Body of pancreas (tissue), 4 donors: ENCODE data around the gene BTNL2.

Source experiments
- CTCF ChIP-seq, 7 experiments: fragments of 450-650 bp in 4 of 7; fragments of 200-600 bp in 3 of 7; sonication (generic) in 3 of 7; IDR thresholded peaks; one replicate each; pipeline ENCODE4 v1.5.1; 2016 to 2019; ENCODE audit warnings: antibody characterized with exemption in 7 of 7
- POLR2A ChIP-seq, 3 donors: fragments of 450-650 bp; IDR thresholded peaks; one replicate each; pipeline ENCODE4 v1.6.1; 2016; ENCODE audit warnings: antibody characterized with exemption in 3 of 3, mild to moderate bottlenecking in 2 of 3

GRCh38 chr6:32371229-32371628 lies 35.8 kb downstream of the BTNL2 start:
- no peak for TF ChIP-seq CTCF (IDR thresholded peaks at IDR 0.05)
- TF ChIP-seq POLR2A (IDR thresholded peaks at IDR 0.05) = no peak
